HG03432 (cell line): ENCODE data around the gene NRXN2.
"Not testable (repeated sequence)": the region's sequence is repeated elsewhere in the genome, so short reads cannot be mapped to it uniquely, and the experiment has no call there.

ENCODE experiments used
- ATAC-seq: cut with Tn5 transposase; IDR thresholded peaks from one replicate; pipeline ENCODE4 v1.9.1; 2021; ENCODE audit warnings: mild to moderate bottlenecking, moderate library complexity; ENCODE audit not compliant: unreplicated experiment

NRXN2 gene

DNA sequence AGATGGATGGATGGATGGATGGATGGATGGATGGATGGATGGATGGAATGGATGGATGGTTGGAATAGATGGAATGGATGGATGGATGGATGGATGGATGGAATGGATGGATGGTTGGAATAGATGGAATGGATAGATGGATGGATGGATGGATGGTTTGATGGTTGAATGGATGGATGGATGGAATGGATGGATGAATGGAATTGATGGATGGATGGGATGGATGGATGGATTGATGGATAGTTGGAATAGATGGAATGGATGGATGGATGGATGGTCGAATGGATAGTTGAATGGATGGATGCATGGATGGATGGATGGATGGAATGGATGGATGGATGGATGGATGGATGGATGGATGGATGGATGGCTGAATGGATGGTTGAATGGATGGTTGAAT, 127.1 kb downstream of the NRXN2 start:
- not testable (repeated sequence) for ATAC-seq

DNA sequence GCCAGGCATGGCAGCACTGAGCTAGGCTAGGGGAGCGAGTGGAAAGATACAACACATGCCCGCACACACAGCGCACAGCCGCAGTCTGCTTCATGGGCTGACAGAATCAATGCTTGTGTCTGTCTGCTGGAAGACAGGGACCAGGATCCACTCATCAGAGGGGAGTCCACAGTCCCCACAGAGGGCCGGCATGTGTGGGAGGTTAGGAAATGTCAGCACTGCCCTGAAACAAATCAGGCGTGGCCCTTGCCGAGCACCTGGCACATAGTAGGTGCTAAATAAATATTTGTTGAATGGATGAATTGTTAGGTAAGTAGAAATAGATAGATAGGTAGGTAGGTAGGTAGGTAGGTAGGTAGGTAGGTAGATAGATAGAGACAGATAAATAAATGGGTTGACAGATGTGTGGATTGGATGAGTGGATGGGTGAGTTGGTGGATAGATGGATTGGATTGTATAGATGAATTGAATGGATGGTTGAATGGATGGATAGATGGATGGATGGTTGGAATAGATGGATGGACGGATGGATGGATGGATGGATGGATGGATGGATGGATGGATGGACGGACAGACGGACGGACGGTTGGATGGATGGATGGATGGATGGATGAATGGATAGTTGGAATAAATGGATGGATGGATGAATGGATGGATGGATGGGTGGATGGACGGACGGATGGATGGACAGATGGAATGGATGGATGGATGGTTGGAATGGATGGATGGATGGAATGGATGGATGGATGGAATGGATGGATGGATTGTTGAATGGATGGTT, 128.6 kb downstream of the NRXN2 start:
- no peak for ATAC-seq

DNA sequence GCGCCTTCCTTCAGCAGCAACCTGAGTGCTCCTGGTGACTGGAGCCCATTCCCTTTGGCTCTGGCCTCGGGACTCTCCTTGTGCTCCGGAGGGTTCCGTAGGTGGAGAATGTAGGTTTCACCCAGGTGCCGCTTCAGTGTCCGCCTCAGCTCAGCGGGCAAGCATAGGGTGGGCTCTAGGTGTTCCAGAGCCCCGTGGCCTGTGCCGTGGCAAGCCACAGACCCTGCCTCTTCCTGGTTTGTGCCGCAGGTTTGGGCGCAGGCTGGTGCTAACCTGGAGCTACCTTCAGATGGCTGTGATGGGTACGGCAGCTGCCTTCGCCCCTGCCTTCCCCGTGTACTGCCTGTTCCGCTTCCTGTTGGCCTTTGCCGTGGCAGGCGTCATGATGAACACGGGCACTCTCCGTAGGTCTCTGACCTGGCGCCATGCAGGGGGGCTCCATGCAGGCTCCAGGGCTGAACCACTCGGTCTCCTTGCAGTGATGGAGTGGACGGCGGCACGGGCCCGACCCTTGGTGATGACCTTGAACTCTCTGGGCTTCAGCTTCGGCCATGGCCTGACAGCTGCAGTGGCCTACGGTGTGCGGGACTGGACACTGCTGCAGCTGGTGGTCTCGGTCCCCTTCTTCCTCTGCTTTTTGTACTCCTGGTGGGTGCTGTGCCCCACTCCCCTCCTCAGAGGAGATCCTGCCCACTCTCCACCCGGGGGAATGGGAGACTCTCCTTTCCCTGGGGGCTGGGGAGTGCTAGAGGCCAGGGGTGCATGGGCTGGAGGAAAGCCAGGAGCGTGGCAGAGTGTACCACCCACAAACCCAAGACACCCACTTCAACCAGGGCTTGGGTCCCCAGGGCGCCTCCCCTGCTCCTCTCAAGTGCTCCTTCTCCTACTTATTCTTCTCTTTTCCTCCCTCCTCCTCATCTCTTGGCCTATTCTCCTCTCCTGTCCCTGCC, 129.6 kb downstream of the NRXN2 start:
- no peak for ATAC-seq

DNA sequence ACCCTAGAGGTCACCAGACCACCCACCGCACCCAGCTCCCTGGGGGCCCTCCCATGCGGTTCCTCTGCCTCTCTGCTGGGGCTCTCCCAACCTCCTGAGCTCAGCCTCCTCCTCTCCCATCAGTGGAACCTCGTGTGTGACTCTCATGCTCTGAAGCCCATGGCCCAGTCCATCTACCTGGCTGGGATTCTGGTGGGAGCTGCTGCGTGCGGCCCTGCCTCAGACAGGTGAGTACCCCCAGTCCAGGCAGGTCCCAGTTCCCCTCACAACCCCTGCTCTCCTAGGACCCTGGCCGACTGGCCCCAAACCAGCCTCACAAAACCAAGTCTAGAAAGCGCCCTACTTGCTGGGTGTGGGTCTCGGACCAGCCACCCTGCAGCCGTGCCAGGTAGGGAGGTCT, 130.3 kb downstream of the NRXN2 start:
- ATAC-seq = no peak

DNA sequence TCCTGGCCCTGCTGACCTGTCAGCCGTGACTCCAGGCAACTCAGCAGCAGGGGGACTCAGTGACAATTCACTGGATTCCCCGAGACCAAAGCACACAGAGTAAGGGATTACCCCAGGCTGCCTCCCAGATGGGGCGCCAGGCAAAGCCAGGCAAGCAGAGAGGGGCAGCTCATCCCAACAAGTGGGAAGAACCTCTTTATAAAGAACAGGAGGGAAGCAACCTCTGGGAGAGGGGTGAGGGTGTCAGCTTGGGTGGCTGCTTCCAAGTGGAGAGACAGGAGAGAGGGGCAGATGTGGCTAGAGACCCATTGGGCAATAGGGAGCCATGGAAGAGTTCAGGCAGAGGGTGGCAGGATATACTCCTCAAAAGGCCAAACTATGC, 130.8 kb downstream of the NRXN2 start:
- ATAC-seq = no peak

DNA sequence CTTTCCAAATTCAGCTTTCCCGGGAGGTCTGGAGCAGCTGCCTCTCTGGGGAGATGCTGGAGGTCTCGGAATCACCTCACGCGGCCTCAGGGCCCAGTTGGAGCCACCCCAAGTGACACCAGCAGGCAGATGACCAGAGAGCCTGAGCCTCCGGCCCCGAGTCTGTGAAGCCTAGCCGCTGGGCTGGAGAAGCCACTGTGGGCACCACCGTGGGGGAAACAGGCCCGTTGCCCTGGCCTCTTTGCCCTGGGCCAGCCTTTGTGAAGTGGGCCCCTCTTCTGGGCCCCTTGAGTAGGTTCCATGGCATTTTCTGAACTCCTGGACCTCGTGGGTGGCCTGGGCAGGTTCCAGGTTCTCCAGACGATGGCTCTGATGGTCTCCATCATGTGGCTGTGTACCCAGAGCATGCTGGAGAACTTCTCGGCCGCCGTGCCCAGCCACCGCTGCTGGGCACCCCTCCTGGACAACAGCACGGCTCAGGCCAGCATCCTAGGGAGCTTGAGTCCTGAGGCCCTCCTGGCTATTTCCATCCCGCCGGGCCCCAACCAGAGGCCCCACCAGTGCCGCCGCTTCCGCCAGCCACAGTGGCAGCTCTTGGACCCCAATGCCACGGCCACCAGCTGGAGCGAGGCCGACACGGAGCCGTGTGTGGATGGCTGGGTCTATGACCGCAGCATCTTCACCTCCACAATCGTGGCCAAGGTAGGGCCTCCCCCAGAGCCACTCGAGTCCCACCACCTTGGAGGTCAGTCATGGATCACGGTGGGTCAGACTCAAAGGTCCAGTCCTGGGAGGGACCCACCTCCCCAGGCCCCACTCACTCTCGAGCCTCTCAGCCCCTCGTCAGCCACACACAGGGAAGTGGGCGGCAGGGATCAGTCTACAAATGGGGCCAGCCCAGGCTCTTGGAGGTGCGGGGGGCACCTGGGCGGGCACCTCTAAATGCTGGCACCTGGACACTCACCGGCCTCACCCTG, 131.5 kb downstream of the NRXN2 start:
- no peak for ATAC-seq

DNA sequence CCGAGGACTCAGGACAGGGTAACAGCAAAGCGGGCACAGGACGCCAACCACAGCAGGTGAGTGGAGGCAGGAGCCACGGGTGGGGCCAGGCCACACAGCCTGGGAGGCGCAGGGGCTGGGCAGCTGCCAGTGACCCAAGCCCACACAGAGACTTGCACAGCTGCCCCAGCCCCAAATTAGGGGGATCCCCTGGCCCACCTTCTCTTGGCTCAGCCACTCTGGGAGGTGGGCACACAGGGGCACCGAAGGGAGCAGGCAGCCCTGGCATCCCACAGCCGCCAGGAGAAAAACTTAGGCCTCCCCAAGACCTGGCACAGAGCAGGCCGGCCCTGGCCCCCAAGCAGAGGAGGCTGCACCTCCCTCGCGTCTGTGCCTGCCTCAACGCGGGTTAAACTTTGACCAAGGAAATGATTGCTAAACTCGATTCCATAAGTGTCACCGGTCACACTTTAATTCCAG, 132.2 kb downstream of the NRXN2 start, which contains the start of gene SLC22A12:
Gene SLC22A12 (plus strand): TSS at position 458 of the 459 bp plus-strand sequence. CDS start 337 bp downstream, outside the sequence.
- no peak for ATAC-seq

DNA sequence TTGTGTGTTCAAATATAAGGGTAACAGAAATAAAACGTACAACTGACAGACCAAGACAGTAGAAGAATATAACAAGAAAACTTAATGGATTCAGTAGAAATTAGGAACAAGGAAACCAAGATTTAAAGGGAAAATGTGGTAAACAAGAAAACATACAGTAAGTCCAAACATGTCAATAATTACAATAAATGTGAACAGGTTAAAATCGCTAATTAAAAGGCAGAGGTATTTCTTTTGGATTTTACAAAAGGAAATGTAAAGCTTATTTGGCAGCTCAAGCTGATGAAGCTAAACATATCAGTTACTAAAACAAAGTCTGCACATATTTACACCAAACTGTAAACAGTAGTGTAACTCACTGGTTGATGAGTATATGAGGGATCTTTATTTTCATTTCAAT, 134.3 kb downstream of the NRXN2 start:
- ATAC-seq = no peak

DNA sequence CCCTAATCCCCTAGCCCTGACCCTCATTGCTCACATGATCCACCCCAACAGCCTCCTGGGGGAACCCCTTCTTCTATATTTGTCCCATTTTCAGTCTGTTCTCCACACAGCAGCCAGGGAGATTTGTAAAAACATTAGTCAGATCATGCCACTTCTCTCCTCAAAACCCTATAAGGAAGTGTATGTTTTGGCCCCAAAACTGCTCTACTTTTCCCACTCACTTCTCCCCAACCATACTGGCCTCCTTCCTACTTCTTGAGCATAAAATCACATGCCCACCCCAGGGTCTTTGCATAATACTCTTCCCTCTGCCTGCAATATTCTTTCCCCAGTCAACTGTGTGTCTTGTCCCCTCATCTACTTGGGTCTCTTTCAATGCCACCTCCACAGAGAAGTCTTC, 136.6 kb downstream of the NRXN2 start:
- ATAC-seq = no peak

DNA sequence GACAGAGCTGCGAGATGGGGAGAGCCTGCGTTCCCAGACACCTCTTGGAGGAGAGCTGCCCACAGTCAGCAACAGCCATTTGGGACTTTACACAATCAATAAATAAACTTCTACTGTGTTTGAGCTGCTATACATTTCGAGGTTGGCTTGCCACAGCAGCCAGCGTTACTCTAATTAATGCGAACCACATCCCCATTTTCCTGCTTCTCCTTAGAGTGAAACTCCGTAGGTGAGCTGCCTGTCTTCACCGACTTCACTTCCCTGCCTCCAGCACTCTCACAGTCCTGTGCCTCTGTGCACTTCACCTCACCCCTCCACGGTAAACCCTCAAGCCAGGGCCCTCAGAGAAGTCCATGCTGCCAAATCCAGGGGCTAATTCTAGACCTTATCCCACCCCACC, 137.8 kb downstream of the NRXN2 start:
- ATAC-seq = no peak

DNA sequence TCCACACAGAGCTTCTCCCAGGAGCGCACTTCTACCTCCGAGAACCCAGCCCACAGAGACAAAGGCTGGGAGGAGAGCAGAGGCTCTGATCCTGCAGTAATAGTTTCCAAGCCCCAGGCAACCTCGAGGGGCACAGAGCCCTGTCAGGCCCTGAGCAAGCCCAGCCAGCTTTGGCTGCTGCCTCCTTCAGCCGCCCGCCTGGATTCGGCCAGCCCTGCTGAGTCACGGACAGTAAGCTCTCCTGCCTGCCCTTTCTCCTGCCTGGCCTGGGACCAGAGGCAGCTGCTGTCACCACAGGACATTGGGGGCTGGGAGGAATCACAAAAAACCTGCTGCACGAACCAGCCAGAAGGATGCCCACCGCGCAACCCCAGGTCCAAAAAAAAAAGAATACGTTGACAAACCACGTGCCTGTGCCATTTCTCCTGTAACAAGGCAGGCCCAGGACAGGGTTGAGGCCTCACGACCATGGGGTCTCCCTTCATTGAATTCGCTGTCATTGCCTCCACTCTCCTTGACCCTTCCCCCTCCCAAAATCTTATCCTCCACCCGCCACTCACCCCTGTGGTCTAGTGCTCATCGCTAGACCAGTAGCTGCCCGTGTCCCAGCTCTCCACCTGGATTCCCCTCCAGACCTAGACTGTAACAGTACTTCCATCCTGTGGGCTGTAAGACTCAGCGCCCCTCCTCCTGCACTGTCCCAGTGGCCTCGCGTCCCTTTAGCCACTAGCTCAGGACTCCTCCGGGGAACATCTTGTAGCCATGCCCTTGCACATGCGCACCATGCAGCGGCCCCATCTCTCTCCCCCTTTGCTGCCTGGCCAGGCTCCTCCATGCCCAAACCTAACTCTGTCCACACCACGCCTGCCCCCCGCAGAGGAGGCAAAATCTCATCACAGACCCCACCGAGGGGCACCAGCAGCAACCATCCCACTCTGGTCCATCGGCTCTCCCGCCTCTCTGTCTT, 139.4 kb downstream of the NRXN2 start:
- ATAC-seq = no peak

DNA sequence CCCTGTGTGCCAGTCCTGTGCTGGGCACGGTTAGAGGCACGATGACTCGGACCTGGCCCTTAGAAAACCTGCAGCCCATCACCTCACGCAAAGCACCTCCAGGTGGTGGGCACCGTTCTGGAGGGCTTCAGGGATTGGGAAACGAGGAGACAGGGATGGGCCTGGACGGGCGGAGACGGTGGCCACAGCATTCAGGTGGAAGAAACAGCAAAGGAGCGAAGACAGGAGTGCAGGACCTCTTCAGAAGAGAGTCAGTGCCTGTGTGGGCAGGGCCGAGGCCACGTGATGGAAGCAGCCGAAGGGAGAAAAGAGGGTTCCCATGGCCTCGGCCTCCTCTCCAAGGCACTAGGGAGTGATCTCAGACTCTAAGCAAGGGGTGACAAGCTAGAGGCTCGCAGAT, 140.1 kb downstream of the NRXN2 start:
- ATAC-seq = no peak

DNA sequence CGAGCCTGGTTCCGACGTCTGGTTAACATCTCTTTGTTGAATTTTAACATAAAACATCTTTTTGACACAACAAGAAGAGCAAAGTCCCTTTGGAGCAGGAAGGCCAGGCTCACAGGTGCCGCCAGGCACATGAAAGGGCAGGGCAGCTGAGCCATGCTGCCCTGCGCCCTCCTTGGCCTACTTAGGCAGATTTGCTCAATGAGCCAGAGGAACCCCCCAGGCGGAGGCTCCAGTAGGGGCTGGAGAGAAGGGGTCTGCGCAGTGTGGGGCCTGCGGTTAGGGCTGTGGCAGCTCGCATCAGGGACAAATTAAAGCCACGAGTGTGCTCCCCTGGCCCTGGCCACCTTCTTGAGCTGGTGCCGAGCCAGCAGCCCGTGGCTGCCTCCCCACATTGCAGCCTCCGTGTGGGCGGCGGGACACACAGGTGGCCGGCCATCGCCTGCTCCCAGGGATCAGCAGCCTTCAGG, 141.9 kb downstream of the NRXN2 start:
- no peak for ATAC-seq

DNA sequence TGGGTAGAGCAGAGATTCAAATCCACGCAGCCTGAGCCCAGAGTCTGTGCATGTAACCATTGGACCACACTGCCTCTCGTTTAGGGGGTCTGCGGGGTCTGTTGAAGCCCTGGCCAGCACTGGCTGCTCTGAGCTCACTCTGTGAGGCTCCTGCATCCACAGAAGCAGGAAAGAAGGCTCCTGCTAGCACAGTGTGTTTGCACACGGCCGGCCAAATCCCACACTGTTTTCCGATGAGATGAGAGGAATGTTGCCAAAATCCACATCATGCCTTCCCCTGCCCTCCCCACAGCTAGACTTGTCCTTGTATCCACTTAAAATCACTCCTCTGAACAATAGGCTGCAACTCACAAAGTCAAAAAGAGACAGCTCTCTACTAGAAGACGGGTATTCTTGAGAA, 142.6 kb downstream of the NRXN2 start:
- ATAC-seq = no peak

DNA sequence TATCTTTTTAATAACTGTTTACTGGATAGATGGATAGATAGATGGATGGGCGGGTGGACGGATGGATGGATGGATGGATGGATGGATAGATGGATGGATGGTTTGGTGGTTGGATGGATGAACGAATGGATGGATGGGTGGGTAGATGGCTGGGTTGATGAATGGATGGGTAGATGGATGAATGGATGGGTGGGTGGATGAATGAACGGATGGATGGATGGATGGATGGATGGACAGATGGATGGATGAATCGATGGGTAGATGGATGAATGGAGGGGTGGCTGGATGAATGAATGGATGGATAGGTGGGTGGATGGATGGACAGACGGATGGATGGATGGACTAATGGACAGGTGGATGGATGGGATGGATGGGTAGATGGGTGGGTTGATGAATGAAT, 145.8 kb downstream of the NRXN2 start:
- no peak for ATAC-seq

DNA sequence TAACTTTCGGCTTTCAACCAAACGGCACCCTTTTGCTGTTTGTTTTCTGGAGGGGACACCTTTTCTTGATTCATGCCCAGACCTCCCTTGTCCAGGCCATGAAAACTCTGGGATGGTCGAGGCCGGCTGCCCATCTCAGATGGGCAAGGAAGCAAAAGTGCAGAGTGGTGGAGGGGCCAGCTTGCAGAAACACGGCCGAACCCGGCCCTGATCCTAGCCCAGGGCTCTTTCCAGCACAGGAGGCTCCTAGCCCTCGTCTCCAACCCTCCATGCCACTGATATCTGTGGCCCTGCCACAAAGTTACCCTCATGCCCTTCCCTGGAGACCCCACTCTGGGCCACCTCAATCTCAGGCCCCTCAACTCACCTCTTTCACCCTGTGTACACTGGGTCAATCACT, 150.9 kb downstream of the NRXN2 start:
- ATAC-seq = no peak

DNA sequence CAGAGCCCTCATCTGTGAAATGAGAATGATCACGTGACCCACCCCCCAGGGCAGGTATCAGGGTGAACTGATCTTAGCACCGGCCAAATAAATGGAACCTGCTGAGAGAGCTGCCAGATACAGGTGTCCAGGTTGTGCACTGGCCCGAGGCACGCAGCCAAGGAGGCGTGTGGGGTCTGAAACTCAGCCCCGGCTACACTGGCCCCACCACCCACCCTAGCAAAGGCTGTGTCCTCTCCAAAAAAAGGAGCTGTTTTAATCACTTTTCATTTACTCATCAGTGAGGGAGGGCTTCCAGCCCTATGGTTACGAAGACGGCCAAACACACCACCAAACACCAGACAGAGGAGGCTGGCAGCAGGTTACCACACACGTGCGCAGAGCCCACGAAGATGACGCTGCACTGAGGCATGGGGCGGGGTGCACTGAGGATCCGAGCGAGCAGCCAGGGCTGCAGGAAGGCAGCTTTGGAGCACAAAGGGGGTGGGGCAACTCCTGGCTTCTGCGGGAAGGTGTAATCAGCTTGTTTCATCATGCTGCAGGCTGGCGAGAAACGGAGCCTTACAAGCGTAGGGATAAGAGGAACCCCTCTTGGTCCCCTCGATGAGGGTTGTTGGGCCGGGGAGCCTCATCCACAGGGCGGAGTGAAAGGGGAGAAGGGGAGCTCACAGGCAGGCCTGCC, 151.4 kb downstream of the NRXN2 start:
- ATAC-seq = no peak

DNA sequence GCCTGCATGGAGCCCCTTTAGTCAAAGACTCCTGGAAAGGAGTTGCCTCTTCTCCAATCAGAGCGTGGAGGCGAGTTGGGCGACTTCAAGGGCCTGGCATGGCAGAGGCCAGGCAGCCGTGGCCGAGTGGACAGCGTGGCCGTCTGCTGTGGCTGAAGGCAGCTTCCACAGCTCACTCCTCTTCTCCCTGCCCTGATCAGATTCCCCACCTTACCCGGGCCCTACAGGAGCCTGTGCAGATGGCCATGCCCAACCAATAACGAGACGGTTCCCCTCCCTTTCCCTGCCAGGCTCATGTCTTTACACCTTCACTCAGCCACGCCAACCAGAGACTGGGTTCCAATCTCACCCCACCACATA, 152.0 kb downstream of the NRXN2 start:
- ATAC-seq = no peak

DNA sequence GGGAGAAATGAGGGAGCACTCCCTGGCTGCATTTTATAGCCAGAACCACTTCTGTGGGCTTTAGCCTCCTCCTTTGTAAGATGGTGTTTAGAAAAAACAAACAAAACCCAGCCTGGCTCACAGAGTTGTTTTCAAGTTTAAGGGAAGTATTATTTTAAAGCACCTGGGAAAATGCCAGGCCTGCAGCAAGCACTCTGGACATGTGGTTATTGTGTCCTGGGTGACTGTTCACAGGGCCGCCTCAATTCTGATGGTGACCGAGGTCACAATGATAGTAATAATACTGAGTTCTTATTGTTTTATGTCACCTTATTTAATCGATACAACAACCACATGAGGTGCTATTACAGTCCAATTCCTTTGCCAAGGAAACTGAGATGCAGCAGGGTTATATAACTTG, 152.7 kb downstream of the NRXN2 start:
- no peak for ATAC-seq
